ENCODE data around the gene FARP1.

Gene FARP1

DNA sequence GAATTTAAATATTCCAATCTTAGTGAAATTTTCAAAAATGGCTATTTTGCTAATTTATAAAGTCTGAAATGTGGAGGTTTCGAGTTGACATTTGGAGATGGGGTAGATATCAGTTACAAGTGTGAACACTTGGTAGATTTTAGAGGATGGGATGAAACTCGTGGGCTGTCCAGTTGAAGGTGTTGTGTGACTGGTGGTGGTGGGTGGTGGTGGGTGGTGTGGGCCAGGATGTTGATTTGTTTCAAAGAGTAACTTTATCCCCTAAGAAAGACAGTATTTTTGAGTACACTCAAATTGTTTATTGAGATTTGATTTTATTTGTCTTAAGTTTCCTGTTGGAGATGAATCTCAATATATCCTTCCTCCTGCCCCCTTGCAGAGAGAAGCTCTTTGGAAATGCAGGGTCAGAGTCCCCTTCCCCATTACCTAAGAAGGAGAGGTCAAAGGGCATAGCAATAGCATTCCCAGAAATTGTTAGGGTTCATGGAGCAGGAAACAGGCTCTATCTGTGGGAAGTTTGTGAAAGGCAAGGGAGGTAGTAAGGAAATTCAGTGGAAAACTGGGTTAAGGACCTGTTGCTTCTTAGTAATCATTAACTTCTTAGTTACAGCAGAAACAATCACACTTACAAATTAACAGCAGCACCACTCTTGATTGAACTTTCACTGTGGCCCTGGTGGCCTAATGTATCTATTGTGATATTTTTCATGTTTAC, 167.7 kb downstream of the FARP1 start:
- no peak for DNase-seq (ENCODE audit: low read depth in 3 of 3)

GRCh38 chr13:98311200-98311548, 168.3 kb downstream of the FARP1 start:
- no peak for DNase-seq (ENCODE audit: low read depth in 3 of 3)

DNA sequence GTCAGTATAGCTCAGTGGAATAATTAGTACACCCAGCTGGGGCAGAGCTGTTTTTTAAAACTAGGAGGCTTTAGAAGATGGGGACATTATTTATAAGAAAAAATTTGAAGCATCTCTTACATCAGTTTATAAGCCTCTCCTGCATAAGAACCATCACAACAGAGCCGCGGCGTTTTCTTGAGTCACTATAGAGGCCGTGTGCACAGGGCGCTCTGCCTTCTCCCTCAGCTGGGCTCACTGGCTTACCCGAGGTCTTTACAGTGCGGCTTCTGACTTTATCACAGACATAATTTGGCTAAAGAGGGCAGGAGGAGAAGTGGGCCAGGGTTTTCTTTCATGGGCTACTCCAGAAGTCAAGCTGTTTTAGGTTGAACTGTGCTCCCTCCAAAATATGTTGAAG, 169.7 kb downstream of the FARP1 start:
- DNase-seq (ENCODE audit: low read depth in 3 of 3) = no peak

- DNase-seq (ENCODE audit: low read depth in 3 of 3) = no peak
Measured at GRCh38 chr13:98313023-98313921, 170.4 kb downstream of the FARP1 start.

DNA sequence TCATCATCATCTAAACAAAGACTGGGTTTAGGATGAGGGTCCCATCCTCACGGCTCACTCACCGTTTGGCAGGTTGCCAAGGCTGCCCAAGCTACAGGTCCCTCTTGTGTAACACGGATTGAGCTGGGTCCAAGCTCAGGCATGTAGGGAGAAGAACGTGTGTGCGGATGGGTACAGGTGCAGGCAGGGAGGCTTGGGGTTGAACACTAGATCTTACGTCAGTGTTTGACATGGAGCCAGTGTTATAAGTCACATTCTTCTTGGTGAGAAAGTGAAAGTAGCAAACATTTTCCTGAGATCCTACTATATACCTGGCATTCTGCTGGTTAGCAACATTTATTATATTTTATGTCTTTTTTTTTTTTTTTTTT, 171.0 kb downstream of the FARP1 start:
- no peak for DNase-seq (ENCODE audit: low read depth in 3 of 3)

DNA sequence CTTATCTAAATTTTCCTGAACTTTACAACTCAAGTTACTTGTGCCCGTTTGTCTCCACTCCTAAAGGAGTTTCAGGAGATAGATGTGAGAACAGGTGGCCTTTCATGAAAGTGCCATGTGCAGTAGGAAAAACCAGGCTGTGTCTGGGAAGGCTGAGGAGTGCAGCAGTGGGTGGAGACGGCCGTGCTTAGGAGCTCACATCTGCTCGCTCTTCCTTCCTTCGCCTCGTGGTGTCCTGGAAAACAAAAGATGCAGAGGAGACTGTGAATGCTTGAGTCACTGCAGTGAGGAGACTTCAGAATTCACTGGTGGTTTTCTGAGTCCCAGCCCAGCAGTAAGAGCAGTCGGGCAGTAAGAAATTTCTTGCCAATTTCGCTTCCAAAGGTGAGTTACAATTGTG, 172.6 kb downstream of the FARP1 start:
- no peak for DNase-seq (ENCODE audit: low read depth in 3 of 3)

GRCh38 chr13:98315902-98316301, 173.0 kb downstream of the FARP1 start:
- DNase-seq (ENCODE audit: low read depth in 3 of 3) = no peak

- DNase-seq (ENCODE audit: low read depth in 3 of 3) = no peak
Measured at GRCh38 chr13:98317573-98318171, 174.8 kb downstream of the FARP1 start.

GRCh38 chr13:98318263-98318878, 175.5 kb downstream of the FARP1 start:
- DNase-seq (ENCODE audit: low read depth in 3 of 3) = no peak

- DNase-seq (ENCODE audit: low read depth in 3 of 3) = no peak
Measured at GRCh38 chr13:98320561-98321105, 177.7 kb downstream of the FARP1 start.

DNA sequence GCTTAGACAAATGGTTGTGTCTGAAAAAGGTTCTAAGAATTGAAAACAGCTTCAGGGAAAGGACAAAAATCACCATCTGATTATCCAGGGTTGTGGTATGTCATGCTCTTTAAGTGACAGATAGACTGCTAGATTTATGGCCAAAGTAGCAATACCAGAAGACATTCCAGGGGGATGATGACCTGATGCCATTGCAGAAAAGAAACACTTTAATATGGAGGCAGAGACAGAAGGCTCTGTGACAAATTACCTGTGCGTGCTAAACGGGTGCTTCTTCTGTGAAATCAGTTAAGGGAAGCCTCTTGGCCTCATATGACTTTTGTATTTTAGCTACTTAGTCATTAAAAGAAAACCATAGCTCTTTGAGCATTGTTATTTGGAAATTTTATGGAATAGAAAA, 178.5 kb downstream of the FARP1 start:
- DNase-seq (ENCODE audit: low read depth in 3 of 3) = no peak

DNA sequence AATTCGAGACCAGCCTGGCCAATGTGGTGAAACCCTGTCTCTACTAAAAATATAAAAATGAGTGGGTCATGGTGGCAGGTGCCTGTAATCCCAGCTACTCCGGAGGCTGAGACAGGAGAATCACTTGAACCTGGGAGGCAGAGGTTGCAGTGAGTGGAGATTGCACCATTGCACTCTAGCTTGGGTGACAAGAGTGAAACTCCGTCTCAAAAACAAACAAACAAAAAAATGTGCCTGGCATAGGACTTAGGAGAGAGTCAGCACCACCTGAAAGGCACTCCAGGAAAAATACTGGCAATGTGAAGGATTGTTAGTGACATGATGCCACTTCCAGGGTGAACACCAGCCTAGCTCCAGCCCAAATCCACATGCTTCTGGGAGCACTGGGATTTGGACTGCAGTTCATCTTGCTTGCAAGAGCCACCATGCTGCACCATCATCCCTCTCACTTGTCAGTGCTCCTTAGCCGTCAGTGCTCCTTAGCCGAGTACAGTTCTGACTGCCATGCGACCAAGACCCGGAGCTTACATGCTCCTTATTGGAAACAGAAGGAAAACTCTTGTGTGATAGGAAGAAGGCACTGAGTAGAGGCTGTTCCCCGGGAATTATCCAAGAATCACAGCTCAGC, 179.3 kb downstream of the FARP1 start:
- DNase-seq (ENCODE audit: low read depth in 3 of 3) = no peak

DNA sequence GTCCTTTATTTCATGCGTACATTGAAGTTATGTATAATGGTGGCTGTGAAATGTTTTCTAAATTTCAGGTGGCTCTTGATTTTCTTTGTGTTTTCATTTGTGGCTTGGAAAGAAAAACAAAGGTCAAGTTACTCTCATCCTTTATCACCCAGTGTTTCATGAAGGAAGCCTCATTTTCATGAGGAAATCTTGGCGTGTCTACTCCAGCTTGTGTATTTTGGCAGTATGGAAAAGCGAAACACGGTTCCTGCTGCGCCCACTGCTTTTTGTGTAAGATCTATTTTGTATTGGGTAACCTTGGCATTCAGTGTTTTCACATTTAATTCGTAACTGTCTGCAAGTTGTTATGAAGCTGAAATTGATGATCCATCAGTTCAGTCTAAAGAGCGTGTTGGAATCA, 181.2 kb downstream of the FARP1 start:
- no peak for DNase-seq (ENCODE audit: low read depth in 3 of 3)

DNA sequence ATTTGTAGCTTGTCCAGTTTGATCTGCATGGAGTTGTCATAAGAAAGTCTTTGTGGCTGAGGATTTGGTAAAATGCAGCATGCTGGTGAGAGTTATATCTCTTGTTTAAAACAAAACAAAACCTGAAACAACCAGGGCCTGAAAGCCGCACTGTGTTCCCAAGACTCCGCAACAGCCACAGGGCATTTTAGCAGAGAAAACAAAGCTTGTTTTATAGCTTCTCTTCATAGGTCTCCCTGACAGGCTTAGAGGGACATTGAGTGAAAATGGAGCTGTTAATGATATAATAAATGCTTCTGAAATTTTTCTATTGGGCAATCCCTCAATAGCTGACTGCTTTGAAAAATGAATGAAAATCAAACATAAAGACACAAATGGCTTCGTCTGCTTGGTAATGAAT, 182.8 kb downstream of the FARP1 start:
- no peak for DNase-seq (ENCODE audit: low read depth in 3 of 3)

GRCh38 chr13:98326291-98326690, 183.4 kb downstream of the FARP1 start:
- no peak for DNase-seq (ENCODE audit: low read depth in 3 of 3)

GRCh38 chr13:98327371-98328270, 184.7 kb downstream of the FARP1 start:
- DNase-seq (ENCODE audit: low read depth in 3 of 3) = no peak

DNA sequence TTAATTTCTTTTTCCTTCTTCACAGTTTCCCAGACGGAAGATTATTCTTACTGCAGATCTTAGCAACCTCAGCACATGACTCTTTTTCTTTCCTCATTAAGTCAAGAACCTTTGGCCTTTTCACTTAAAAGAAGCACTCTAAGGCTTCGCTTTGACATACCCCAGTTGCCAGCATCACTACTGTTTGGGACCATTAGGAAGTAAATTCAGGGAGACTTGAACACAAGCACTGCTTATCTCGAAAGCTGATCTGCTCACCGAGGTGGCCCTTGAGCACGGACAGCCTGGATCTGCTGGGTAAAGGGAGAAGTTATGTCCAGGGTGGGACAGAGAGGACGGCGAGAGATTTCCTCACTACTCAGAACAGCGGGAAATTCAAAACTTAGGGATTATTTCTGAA, 185.6 kb downstream of the FARP1 start:
- DNase-seq (ENCODE audit: low read depth in 3 of 3) = no peak

DNA sequence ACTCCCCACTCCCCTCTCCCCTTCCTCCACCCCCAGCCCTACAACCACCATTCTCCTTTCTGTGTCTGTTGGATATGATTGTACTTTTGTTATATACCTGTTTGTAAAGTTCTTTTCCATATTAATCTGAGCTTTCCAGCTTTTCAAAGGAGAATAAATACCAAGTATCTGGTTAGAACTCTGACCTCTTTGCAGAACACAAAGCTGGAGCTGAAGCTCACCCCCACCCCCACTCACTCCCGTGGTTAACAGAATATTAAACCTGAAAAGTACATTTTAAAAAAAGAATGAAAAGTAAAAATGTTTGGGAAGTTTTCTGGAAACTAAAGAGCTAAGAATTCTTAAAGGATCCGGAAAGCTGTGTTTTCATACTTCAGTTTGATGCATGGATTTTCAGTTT, 189.3 kb downstream of the FARP1 start:
- no peak for DNase-seq (ENCODE audit: low read depth in 3 of 3)

GRCh38 chr13:98332691-98333090, 189.8 kb downstream of the FARP1 start:
- DNase-seq (ENCODE audit: low read depth in 3 of 3) = no peak

GRCh38 chr13:98333486-98333885, 190.6 kb downstream of the FARP1 start:
- no peak for DNase-seq (ENCODE audit: low read depth in 3 of 3)
